Hepatocyte (in vitro differentiated cells): ENCODE results near the gene CNNM2. TPM values are rescaled to one million over a fixed set of nuclear protein-coding genes. Genes with fewer than 3 reads are reported as not detected.

Source experiments
- DNase-seq: peaks from one replicate; pipeline ENCODE4 v3.0.0-alpha.2; 2016; ENCODE audit warnings: low spot score
- H2AFZ ChIP-seq: fragments of 200-600 bp; sonication (generic); 2 replicates; pipeline ENCODE4 v1.6.0; 2016; ENCODE audit warnings: antibody characterized with exemption, mild to moderate bottlenecking
- H3K27ac ChIP-seq: fragments of 200-600 bp; sonication (generic); 2 replicates; pipeline ENCODE4 v1.5.1; 2016; ENCODE audit warnings: mild to moderate bottlenecking
- H3K27me3 ChIP-seq: fragments of 200-600 bp; sonication (generic); 2 replicates; pipeline ENCODE4 v1.6.1; 2016
- H3K36me3 ChIP-seq: fragments of 200-600 bp; sonication (generic); replicated peaks from 2 replicates; pipeline ENCODE4 v1.5.1; 2016; ENCODE audit warnings: low read depth; ENCODE audit not compliant: insufficient read depth
- H3K4me1 ChIP-seq: fragments of 200-600 bp; sonication (generic); 2 replicates; pipeline ENCODE4 v1.5.1; 2016; ENCODE audit warnings: mild to moderate bottlenecking, moderate library complexity; ENCODE audit not compliant: insufficient read depth
- H3K4me2 ChIP-seq: fragments of 200-600 bp; sonication (generic); 2 replicates; pipeline ENCODE4 v1.6.0; 2016
- H3K4me3 ChIP-seq: fragments of 200-600 bp; sonication (generic); 2 replicates; pipeline ENCODE4 v1.5.1; 2016; ENCODE audit warnings: mild to moderate bottlenecking
- H3K79me2 ChIP-seq: fragments of 200-600 bp; sonication (generic); 2 replicates; pipeline ENCODE4 v1.6.0; 2017; ENCODE audit warnings: mild to moderate bottlenecking
- H3K9me2 ChIP-seq: fragments of 200-600 bp; sonication (generic); replicated peaks from 2 replicates; pipeline ENCODE4 v1.6.0; 2017; ENCODE audit warnings: mild to moderate bottlenecking; ENCODE audit not compliant: insufficient read depth
- H3K9me3 ChIP-seq: fragments of 200-600 bp; sonication (generic); 2 replicates; pipeline ENCODE4 v1.5.1; 2016; ENCODE audit warnings: low read depth, mild to moderate bottlenecking
- H4K20me1 ChIP-seq: fragments of 200-600 bp; sonication (generic); 2 replicates; pipeline ENCODE4 v1.6.0; 2016; ENCODE audit warnings: mild to moderate bottlenecking; ENCODE audit not compliant: insufficient read depth, poor library complexity, severe bottlenecking
- EZH2 ChIP-seq: fragments of 200-600 bp; sonication (generic); IDR thresholded peaks from 2 replicates; pipeline ENCODE4 v1.6.1; 2016; ENCODE audit warnings: antibody characterized with exemption, mild to moderate bottlenecking, borderline replicate concordance
- EZH2phosphoT487 ChIP-seq: fragments of 200-600 bp; sonication (generic); IDR thresholded peaks from one replicate; pipeline ENCODE4 v1.6.1; 2018; ENCODE audit warnings: antibody characterized with exemption, mild to moderate bottlenecking, low read depth, moderate library complexity; ENCODE audit not compliant: unreplicated experiment, severe bottlenecking
- WGBS: methylation state at CpG from one replicate; pipeline ENCODE4 v1.1.6; 2016; ENCODE audit warnings: low lambda C conversion rate; ENCODE audit errors: missing lambda C conversion rate; 5-methylcytosine and 5-hydroxymethylcytosine counted together
- polyA plus RNA-seq: library from polyadenylated mRNA; unstranded; fragments of >200 nt; fragmentation: Nextera tagmentation; extraction: Ambion mirVana; gene quantifications from 2 replicates; pipeline ENCODE4 v1.2.1, GENCODE V29; 2016
- total RNA-seq: library from RNA; depleted of rRNA; stranded (reverse); fragments of >200 nt; gene quantifications from 2 replicates; pipeline ENCODE4 v1.2.3, GENCODE V29; 2014
- TF ChIP-seq, protein P1 (sequence below): fragments of 200-600 bp; sonication (generic); IDR thresholded peaks from 2 replicates; pipeline ENCODE4 v1.5.1; 2016; ENCODE audit warnings: antibody characterized with exemption, mild to moderate bottlenecking; ENCODE audit not compliant: poor library complexity

The CNNM2 gene
- total and polyA plus RNA-seq, 2 experiments from 2014 or later, result 6.8 to 9.8 TPM

DNA sequence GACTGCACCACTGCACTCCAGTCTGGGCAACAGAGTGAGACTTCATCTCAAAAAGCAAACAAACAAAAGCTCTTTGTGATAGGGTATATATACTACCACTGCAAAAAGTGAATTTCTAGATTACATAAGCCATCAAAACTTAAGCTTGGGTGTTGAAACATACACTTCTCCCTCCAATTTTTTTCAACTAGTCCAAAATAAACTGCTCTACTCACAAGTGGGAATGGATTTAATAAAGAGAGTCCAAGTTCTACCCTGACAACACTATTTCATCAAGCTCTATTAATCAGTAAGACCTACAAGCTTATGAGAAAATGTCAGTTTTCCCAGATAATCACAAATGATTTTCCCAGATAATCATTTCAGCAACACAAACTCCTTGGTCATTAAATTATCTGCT, 192.3 kb downstream of the CNNM2 start:
- H4K20me1 ChIP-seq, result no peaks in the 10 kb centered on the region
- no peaks in the 10 kb centered on the region for H3K9me2 ChIP-seq
- H3K27ac ChIP-seq, result no peak overlapping the region
- no peaks in the 10 kb centered on the region for H3K27me3 ChIP-seq
- no peak for DNase-seq
- H3K4me3 ChIP-seq, result no peak overlapping the region
- H3K4me1 ChIP-seq, result peaks cover 18% of the 10 kb centered on the region
- peaks cover 31% of the 10 kb centered on the region for H3K79me2 ChIP-seq
- H3K4me2 ChIP-seq, result no peak overlapping the region
- H3K36me3 ChIP-seq, result no peaks in the 10 kb centered on the region
- TF ChIP-seq EZH2phosphoT487 (no peak), EZH2 (no peak)
- TF ChIP-seq, protein P1, sequence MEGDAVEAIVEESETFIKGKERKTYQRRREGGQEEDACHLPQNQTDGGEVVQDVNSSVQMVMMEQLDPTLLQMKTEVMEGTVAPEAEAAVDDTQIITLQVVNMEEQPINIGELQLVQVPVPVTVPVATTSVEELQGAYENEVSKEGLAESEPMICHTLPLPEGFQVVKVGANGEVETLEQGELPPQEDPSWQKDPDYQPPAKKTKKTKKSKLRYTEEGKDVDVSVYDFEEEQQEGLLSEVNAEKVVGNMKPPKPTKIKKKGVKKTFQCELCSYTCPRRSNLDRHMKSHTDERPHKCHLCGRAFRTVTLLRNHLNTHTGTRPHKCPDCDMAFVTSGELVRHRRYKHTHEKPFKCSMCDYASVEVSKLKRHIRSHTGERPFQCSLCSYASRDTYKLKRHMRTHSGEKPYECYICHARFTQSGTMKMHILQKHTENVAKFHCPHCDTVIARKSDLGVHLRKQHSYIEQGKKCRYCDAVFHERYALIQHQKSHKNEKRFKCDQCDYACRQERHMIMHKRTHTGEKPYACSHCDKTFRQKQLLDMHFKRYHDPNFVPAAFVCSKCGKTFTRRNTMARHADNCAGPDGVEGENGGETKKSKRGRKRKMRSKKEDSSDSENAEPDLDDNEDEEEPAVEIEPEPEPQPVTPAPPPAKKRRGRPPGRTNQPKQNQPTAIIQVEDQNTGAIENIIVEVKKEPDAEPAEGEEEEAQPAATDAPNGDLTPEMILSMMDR, result no peak
- H3K9me3 ChIP-seq, result no peaks in the 10 kb centered on the region
- no peak overlapping the region for H2AFZ ChIP-seq

DNA sequence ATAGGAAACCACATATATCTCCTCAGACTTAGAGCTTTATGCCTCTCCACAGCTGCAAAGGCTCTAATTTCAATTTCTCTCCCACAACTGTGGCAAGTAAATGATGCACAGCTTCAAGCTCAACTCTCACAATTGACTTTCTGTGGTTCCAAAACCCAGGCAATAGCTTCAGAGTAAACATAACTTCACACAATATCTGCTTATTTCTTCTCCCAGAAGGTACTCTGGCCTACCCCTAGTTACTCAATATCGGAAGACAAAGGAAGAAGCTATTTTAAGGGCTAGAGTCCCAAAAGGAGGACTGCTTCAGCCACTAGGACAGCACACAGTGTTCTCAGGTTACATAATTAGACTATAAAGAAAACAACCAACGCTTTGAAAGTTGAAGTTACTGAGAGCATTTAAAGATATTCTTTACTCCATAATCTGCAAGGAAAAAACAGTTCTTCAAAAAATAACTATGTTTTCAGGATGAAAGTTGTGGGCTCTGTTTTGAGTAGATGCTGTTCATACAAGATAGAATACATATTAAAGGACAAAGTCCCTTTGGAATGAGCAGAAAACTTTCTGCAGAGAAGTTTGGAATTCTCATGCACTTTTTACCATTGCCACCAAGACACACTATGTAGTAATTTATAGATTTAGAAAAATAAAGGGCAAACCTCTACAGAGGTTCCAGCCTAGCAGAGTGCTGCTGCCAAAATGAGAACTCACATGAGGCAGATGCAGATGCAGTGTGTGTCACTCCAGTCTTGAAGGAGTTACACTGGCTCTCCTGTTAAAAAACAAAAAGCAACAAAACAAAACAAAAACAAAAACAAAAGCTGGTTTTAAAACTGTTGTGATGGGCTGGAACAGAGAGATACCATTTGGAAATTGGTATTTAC, 193.2 kb downstream of the CNNM2 start:
- DNase-seq, result no peak
- Histone ChIP-seq H2AFZ (no peak overlapping the region), H3K36me3 (no peaks in the 10 kb centered on the region), H3K4me2 (peak overlapping the region; percentile 44), H3K4me1 (peaks cover 18% of the 10 kb centered on the region), H3K79me2 (peaks cover 25% of the 10 kb centered on the region), H3K27me3 (no peaks in the 10 kb centered on the region), H4K20me1 (no peaks in the 10 kb centered on the region), H3K4me3 (no peak overlapping the region), H3K9me3 (no peaks in the 10 kb centered on the region), H3K9me2 (no peaks in the 10 kb centered on the region), H3K27ac (peak overlapping the region; percentile 65)
- WGBS, result 24% methylated on average over 2 of the region's 2 CpGs
- TF ChIP-seq EZH2phosphoT487 (no peak), EZH2 (no peak)
- TF ChIP-seq, protein P1, result no peak

DNA sequence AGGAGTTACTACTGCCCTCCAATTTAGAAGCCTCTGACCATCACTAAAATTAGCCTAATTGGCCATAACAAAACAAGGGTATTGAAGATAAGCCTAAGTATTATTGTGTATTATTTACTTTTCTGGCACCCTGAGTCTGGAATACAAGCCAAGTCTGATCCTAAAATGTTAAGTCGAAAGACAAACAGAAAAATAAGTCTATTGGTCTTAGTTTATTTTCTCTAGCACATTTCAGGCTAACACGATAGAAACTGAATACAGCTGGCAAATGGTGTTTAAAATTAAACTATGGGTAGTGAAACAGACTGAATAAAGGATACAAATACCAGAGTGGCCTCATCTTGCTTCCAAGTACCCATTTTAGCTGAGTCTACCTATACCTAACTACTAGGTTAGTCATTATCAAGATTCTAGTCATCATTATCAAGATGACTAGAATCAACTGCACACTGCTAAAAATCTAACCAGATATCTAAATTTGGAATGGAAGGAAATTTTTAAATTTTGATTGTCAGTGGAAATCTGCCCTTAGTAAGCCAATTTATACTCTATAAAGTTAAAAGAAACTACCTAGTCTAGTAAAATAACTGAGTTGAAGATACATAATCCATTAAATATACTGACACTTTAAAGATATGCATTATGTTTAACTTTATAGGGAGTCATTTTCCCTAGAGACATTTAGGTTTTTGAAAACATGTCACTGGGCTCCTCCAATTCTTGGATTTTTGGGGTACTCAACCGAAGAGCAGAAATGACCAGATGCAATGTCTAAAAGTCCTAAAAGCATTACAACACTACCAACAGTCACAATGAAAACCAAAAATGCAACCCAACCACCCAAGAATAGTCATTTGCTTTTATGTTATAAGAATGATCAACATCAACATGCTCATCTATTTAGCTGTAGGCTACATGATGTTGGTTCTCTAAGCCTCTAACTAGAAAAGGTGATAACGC, 194.1 kb downstream of the CNNM2 start:
- TF ChIP-seq, protein P1, result no peak
- no peak for TF ChIP-seq EZH2phosphoT487
- TF ChIP-seq EZH2, result no peak
- peaks cover 32% of the 10 kb centered on the region for H3K79me2 ChIP-seq
- no peaks in the 10 kb centered on the region for H3K36me3 ChIP-seq
- H3K4me2 ChIP-seq, result no peak overlapping the region
- no peak overlapping the region for H3K4me3 ChIP-seq
- H3K9me2 ChIP-seq, result no peaks in the 10 kb centered on the region
- H3K9me3 ChIP-seq, result no peaks in the 10 kb centered on the region
- no peak for DNase-seq
- H4K20me1 ChIP-seq, result no peaks in the 10 kb centered on the region
- no peaks in the 10 kb centered on the region for H3K27me3 ChIP-seq
- H3K4me1 ChIP-seq, result peaks cover 18% of the 10 kb centered on the region
- no peak overlapping the region for H2AFZ ChIP-seq
- WGBS, result 82% methylated on average over 4 of the region's 4 CpGs
- H3K27ac ChIP-seq, result peak overlapping the region; percentile 65
